ENCODE measurements around the gene ACTR6. TPM values are rescaled to one million over a fixed set of nuclear protein-coding genes. Genes with fewer than 3 reads are reported as not detected.

The ACTR6 gene
- total and polyA plus RNA-seq, 9 of the 15 experiments (the other 6 are each of a cell fraction or from before 2014, with no cell fraction given) = 26.1 to 109 (median 70.9) TPM

- no peak for TF ChIP-seq ARHGAP35 (IDR thresholded peaks at IDR 0.05; ENCODE audit: partially characterized antibody)
- TF ChIP-seq MAFG (tag; conservative IDR thresholded peaks at IDR 0.05) = no peak
- no peak for TF ChIP-seq COPS2 (conservative IDR thresholded peaks at IDR 0.05)
- no peak; the same call in none of the 2 replicates for TF ChIP-seq POLR2H (tag; IDR thresholded peaks at IDR 0.05; ENCODE audit: low read depth)
- no peak for TF ChIP-seq SFPQ (IDR thresholded peaks at IDR 0.05; ENCODE audit: low read depth, low read length)
- no peak for TF ChIP-seq THRA (IDR thresholded peaks at IDR 0.05)
- TF ChIP-seq KLF13 (tag; IDR thresholded peaks at IDR 0.05; ENCODE audit: borderline replicate concordance, low read depth) = peak; percentile 30; the same call in 1 of the 2 replicates
- TF ChIP-seq MCM7 (IDR thresholded peaks at IDR 0.05) = no peak
- TF ChIP-seq ZBTB33 (CRISPR knock-in tag; IDR thresholded peaks at IDR 0.05) = no peak
- no peak for TF ChIP-seq KAT7 (CRISPR knock-in tag; IDR thresholded peaks at IDR 0.05; ENCODE audit: borderline replicate concordance)
- TF ChIP-seq SMAD3 (CRISPR knock-in tag; conservative IDR thresholded peaks at IDR 0.05) = no peak
- TF ChIP-seq ZNF449 (CRISPR knock-in tag; IDR thresholded peaks at IDR 0.05) = no peak
- TF ChIP-seq RBM39 (optimal IDR thresholded peaks at IDR 0.05; ENCODE audit: low read depth, low read length) = no peak
- TF ChIP-seq NKRF (IDR thresholded peaks at IDR 0.05; ENCODE audit: borderline replicate concordance) = no peak
- TF ChIP-seq ZBTB5 (IDR thresholded peaks at IDR 0.05) = no peak
- TF ChIP-seq SMARCA4 (IDR thresholded peaks at IDR 0.05) = no peak
These were observed 66.4 kb downstream of the ACTR6 start, which contains the start of the genes DEPDC4 and SCYL2 (continued) for GRCh38 chr12:100266835-100267602.

All from K562 (cell line).